ENCODE measurements around the gene NECTIN3.

Gene NECTIN3

DNA sequence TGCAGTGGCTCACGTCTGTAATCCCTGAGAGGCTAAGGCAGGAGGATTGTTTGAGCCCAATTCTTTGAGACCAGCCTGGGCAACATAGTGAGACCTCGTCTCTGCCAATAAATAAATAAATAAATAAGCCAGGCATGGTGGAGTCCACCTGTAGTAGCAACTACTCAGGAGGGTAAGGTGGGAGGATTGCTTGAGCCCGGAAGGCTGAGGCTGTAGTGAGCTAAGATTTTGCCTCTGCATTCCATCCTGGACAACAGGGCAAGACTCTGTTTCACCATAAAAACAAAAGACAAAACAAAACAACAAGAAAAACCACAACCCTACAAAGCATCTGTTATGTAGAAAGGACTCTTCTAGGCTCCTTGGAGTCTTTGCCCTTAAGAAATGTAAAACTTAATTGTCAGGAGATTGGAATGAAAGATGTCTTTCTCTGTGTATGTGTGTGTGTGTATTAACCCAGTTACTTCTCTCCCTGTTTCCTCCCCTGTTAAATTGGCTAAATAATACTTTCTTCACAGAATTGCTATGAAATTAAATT is 9.5 kb downstream of the NECTIN3 start:
- no peak for DNase-seq (ENCODE audit: low read depth in 2 of 3, low spot score in 1 of 3)

- DNase-seq (ENCODE audit: low read depth in 2 of 3, low spot score in 1 of 3), result no peak
These were observed 13.3 kb downstream of the NECTIN3 start for GRCh38 chr3:111084911-111085310.

- DNase-seq (ENCODE audit: low read depth in 2 of 3, low spot score in 1 of 3), result no peak
These were observed 16.4 kb downstream of the NECTIN3 start for GRCh38 chr3:111087924-111088469.

- no peak for DNase-seq (ENCODE audit: low read depth in 2 of 3, low spot score in 1 of 3)
These were observed 25.0 kb downstream of the NECTIN3 start for GRCh38 chr3:111096487-111097209.

- DNase-seq (ENCODE audit: low read depth in 2 of 3, low spot score in 1 of 3), result no peak
These were observed 32.2 kb downstream of the NECTIN3 start for GRCh38 chr3:111103807-111104206.

DNA sequence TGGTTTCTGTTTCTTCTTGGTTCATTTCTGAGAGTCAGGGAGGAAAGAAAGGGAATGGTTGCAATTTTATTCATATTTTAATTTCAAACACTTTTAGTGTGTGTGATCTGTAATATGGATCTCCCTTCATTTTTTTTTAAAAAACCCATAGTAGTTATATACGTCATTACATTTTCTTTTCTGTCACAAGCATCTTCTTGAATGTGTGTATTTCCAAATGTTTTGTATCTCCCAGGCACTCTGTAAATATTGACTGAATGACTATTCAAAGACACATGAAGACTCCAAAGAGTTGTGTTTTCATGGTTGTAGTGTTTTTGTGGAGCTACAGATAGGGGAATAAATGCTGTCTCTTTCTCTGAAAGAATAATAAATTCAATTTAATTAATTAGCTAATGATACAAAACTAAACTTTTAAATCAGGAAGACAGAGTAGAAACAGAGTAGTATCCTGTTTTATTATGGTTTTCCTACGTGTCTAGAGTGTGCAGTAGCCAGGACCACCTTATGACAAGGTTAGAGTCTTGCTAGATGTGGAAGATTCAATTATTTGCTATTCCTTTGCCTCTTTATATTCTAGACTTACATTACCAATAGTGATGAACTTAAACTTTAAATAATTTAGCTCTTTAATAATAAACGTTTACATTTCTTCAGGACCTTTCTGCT is 35.5 kb downstream of the NECTIN3 start:
- DNase-seq (ENCODE audit: low read depth in 2 of 3, low spot score in 1 of 3), result no peak

GRCh38 chr3:111107662-111108035 is 36.0 kb downstream of the NECTIN3 start:
- no peak for DNase-seq (ENCODE audit: low read depth in 2 of 3, low spot score in 1 of 3)

- no peak for DNase-seq (ENCODE audit: low read depth in 2 of 3, low spot score in 1 of 3)
These were observed 41.3 kb downstream of the NECTIN3 start for GRCh38 chr3:111112913-111113312.

DNA sequence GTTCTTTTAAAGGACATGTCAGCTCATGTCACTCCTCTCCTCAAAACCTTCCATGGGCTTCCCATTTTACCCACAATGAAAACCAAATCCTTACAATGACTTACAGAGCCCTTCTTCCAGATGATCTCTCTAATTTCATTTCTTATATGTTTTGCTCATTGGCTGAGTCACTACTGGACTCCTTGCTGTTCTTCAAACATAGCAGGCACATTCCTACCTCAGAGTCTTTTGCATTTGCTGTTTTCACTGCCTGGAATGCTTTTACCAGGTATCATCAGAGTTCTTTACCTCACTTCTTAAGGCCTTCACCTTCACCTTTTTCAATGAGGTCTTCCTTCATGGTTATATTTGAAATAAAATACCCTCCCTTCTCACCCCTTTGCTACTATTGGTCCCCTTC is 57.3 kb downstream of the NECTIN3 start:
- DNase-seq (ENCODE audit: low read depth in 2 of 3, low spot score in 1 of 3), result no peak

GRCh38 chr3:111130827-111131226 is 59.2 kb downstream of the NECTIN3 start:
- DNase-seq (ENCODE audit: low read depth in 2 of 3, low spot score in 1 of 3), result no peak

- DNase-seq (ENCODE audit: low read depth in 2 of 3, low spot score in 1 of 3), result no peak
These were observed 62.7 kb downstream of the NECTIN3 start for GRCh38 chr3:111134302-111134701.

GRCh38 chr3:111151438-111151837 is 79.8 kb downstream of the NECTIN3 start:
- no peak for DNase-seq (ENCODE audit: low read depth in 2 of 3, low spot score in 1 of 3)

GRCh38 chr3:111152496-111152895 is 80.9 kb downstream of the NECTIN3 start:
- no peak for DNase-seq (ENCODE audit: low read depth in 2 of 3, low spot score in 1 of 3)

GRCh38 chr3:111156517-111156916 is 84.9 kb downstream of the NECTIN3 start:
- DNase-seq (ENCODE audit: low read depth in 2 of 3, low spot score in 1 of 3), result no peak

GRCh38 chr3:111159391-111159790 is 87.8 kb downstream of the NECTIN3 start:
- DNase-seq (ENCODE audit: low read depth in 2 of 3, low spot score in 1 of 3), result no peak

GRCh38 chr3:111164621-111165020 is 93.0 kb downstream of the NECTIN3 start:
- DNase-seq (ENCODE audit: low read depth in 2 of 3, low spot score in 1 of 3), result no peak

DNA sequence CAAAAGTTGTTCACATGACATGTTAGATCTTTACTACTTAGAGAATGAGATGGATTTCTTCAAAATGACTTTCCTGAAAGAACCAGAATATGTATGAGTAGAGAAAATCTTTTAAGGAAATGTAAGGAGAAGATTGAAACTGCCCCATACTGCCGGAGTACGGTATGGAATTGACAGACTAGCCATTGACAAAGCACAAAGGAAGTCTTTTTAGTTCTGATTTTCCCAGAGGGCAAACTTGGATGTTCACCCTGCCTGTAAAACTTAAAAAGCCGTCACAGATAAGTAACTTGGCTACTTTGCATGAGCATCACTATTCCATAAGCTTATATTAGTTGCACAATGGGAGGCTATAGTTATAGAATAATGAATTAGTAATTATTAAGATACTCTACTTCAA is 93.8 kb downstream of the NECTIN3 start:
- no peak for DNase-seq (ENCODE audit: low read depth in 2 of 3, low spot score in 1 of 3)

GRCh38 chr3:111173328-111173900 is 101.8 kb downstream of the NECTIN3 start:
- no peak for DNase-seq (ENCODE audit: low read depth in 2 of 3, low spot score in 1 of 3)

- no peak for DNase-seq (ENCODE audit: low read depth in 2 of 3, low spot score in 1 of 3)
These were observed 102.3 kb downstream of the NECTIN3 start for GRCh38 chr3:111173906-111174305.

- DNase-seq (ENCODE audit: low read depth in 2 of 3, low spot score in 1 of 3), result no peak
These were observed 118.9 kb downstream of the NECTIN3 start for GRCh38 chr3:111190518-111190917.

DNA sequence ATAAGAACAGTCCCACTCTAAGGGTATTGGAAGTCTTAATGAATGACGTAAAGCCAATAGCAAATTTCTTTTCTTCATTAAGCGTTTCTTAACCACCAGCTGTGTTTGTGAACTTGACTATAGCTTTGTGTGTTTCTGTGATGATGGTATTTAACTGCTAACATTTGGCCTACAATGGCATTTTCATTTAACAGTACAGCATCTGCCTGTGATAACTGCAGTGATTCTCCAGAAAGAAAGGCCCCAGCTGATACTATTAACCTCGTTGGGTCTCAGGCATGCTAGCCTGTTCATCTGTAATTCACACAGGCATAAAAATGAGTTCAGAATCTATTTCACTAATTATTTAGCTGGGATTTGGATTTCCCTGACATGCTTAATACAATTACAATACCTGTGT is 121.9 kb downstream of the NECTIN3 start:
- no peak for DNase-seq (ENCODE audit: low read depth in 2 of 3, low spot score in 1 of 3)

GRCh38 chr3:111194048-111194447 is 122.4 kb downstream of the NECTIN3 start:
- no peak for DNase-seq (ENCODE audit: low read depth in 2 of 3, low spot score in 1 of 3)
